GM23338 (cell line): ENCODE data around the gene RNF213. TPM values are rescaled to one million over a fixed set of nuclear protein-coding genes. Genes with fewer than 3 reads are reported as not detected.

Source experiments
- ATAC-seq: fragments of 200-7000 bp; cut with Tn5 transposase; 3 replicates; pipeline ENCODE4 v1.9.1; 2020
- DNase-seq: peaks from one replicate; pipeline ENCODE4 v3.0.0-alpha.2; 2015; ENCODE audit warnings: low spot score
- H2AFZ ChIP-seq: fragments of 200-600 bp; sonication (generic); 2 replicates; pipeline ENCODE4 v1.8.0; 2016; ENCODE audit warnings: antibody characterized with exemption, mild to moderate bottlenecking, moderate library complexity
- H3F3A ChIP-seq: fragments of 200-600 bp; sonication (generic); replicated peaks from 2 replicates; pipeline ENCODE4 v1.8.0; 2017; ENCODE audit warnings: antibody characterized with exemption, mixed run types, low read depth
- H3K27ac ChIP-seq: fragments of 200-600 bp; sonication (generic); 2 replicates; pipeline ENCODE4 v1.6.1; 2016; ENCODE audit warnings: low read depth
- H3K27me3 ChIP-seq: fragments of 200-600 bp; sonication (generic); 2 replicates; pipeline ENCODE4 v1.8.0; 2016; ENCODE audit warnings: mild to moderate bottlenecking, mixed run types, moderate library complexity; ENCODE audit not compliant: insufficient read depth
- H3K36me3 ChIP-seq: fragments of 200-600 bp; sonication (generic); 2 replicates; pipeline ENCODE4 v1.8.0; 2016; ENCODE audit warnings: mild to moderate bottlenecking; ENCODE audit not compliant: insufficient read depth
- H3K4me1 ChIP-seq: fragments of 200-600 bp; sonication (generic); 2 replicates; pipeline ENCODE4 v1.8.0; 2016; ENCODE audit warnings: mild to moderate bottlenecking, moderate library complexity; ENCODE audit not compliant: insufficient read depth
- H3K4me2 ChIP-seq: fragments of 200-600 bp; sonication (generic); 2 replicates; pipeline ENCODE4 v1.7.1; 2017; ENCODE audit warnings: mixed run types
- H3K4me3 ChIP-seq: fragments of 200-600 bp; sonication (generic); 2 replicates; pipeline ENCODE4 v1.6.1; 2016; ENCODE audit warnings: mixed run types
- H3K79me2 ChIP-seq: fragments of 200-600 bp; sonication (generic); replicated peaks from 2 replicates; pipeline ENCODE4 v1.8.0; 2017; ENCODE audit warnings: mild to moderate bottlenecking; ENCODE audit not compliant: insufficient read depth
- H3K9me2 ChIP-seq: fragments of 200-600 bp; sonication (generic); 2 replicates; pipeline ENCODE4 v1.8.0; 2017; ENCODE audit not compliant: insufficient read depth
- H4K20me1 ChIP-seq: fragments of 200-600 bp; sonication (generic); replicated peaks from 2 replicates; pipeline ENCODE4 v1.8.0; 2017; ENCODE audit warnings: mild to moderate bottlenecking; ENCODE audit not compliant: insufficient read depth
- H3K27ac Mint-ChIP-seq: 2 replicates; pipeline ENCODE4 v1.8.0; 2020; ENCODE audit warnings: inconsistent platforms, mild to moderate bottlenecking, moderate library complexity, mixed read lengths
- H3K27me3 Mint-ChIP-seq: 3 replicates; pipeline ENCODE4 v1.8.0; 2022; ENCODE audit warnings: low read depth, mild to moderate bottlenecking, moderate library complexity, mixed read lengths, inconsistent platforms; ENCODE audit not compliant: insufficient read depth, poor library complexity
- H3K36me3 Mint-ChIP-seq: 3 replicates; pipeline ENCODE4 v1.8.0; 2021; ENCODE audit warnings: low read depth, mild to moderate bottlenecking, inconsistent platforms, moderate library complexity, mixed read lengths
- H3K4me1 Mint-ChIP-seq: 3 replicates; pipeline ENCODE4 v1.8.0; 2020; ENCODE audit warnings: mild to moderate bottlenecking, inconsistent platforms, mixed read lengths
- H3K4me3 Mint-ChIP-seq: 3 replicates; pipeline ENCODE4 v1.8.0; 2021; ENCODE audit warnings: moderate library complexity, mild to moderate bottlenecking, inconsistent platforms, mixed read lengths
- H3K9me3 Mint-ChIP-seq: 3 replicates; pipeline ENCODE4 v1.8.0; 2020; ENCODE audit warnings: moderate library complexity, mild to moderate bottlenecking, inconsistent platforms, mixed read lengths
- CREB1 ChIP-seq: fragments of 250-450 bp; sonication (Bioruptor Pico); IDR thresholded peaks from 2 replicates; pipeline ENCODE4 v1.5.0; 2020; ENCODE audit warnings: low read depth, mild to moderate bottlenecking, moderate library complexity
- EZH2phosphoT487 ChIP-seq: fragments of 200-600 bp; sonication (generic); IDR thresholded peaks from one replicate; pipeline ENCODE4 v1.8.1; 2018; ENCODE audit warnings: antibody characterized with exemption; ENCODE audit not compliant: unreplicated experiment
- JUNB ChIP-seq: IDR thresholded peaks from one replicate; pipeline ENCODE4 v1.6.1; 2016; ENCODE audit warnings: antibody characterized with exemption; ENCODE audit not compliant: unreplicated experiment
- NANOG ChIP-seq: IDR thresholded peaks from 2 replicates; pipeline ENCODE4 v1.6.1; 2016; ENCODE audit warnings: antibody characterized with exemption, borderline replicate concordance
- POLR2AphosphoS5 ChIP-seq: IDR thresholded peaks from 2 replicates; pipeline ENCODE4 v1.6.1; 2016; ENCODE audit warnings: antibody characterized with exemption, low read depth
- STAT1 ChIP-seq: IDR thresholded peaks from one replicate; pipeline ENCODE4 v1.6.1; 2016; ENCODE audit warnings: antibody characterized with exemption; ENCODE audit not compliant: unreplicated experiment
- ZNF114 ChIP-seq: fragments of 250-450 bp; sonication (Bioruptor Pico); IDR thresholded peaks from 2 replicates; pipeline ENCODE4 v1.5.0; 2020; ENCODE audit warnings: mild to moderate bottlenecking, moderate library complexity
- ZNF331 ChIP-seq: fragments of 250-450 bp; sonication (Bioruptor Pico); IDR thresholded peaks from 2 replicates; pipeline ENCODE4 v1.5.0; 2020; ENCODE audit warnings: low read depth, mild to moderate bottlenecking, moderate library complexity
- polyA plus RNA-seq: library from polyadenylated mRNA; unstranded; fragments of >200 nt; fragmentation: Nextera tagmentation; extraction: Ambion mirVana; gene quantifications from 2 replicates; pipeline ENCODE4 v1.2.1, GENCODE V29; 2016
- total RNA-seq: library from RNA; depleted of rRNA; stranded (reverse); fragments of >200 nt; shearing (Covaris generic); gene quantifications from 2 replicates; pipeline ENCODE4 v1.2.3, GENCODE V29; 2014
- TF ChIP-seq, protein P1 (sequence below), 2 experiments: fragments of 200-600 bp in 1 of 2; sonication (generic) in 1 of 2; conservative IDR thresholded peaks; 2 replicates each; pipeline versions ENCODE4 v1.5.1 to v1.6.1; 2016 to 2017; ENCODE audit warnings: antibody characterized with exemption in 2 of 2, low read depth in 2 of 2, mild to moderate bottlenecking in 2 of 2, moderate library complexity in 1 of 2
- TF ChIP-seq, protein P2 (sequence below): IDR thresholded peaks from 2 replicates; pipeline ENCODE4 v1.6.1; 2016; ENCODE audit warnings: antibody characterized with exemption
- TF ChIP-seq, protein P3 (sequence below): IDR thresholded peaks from one replicate; pipeline ENCODE4 v1.6.1; 2018; ENCODE audit warnings: antibody characterized with exemption; ENCODE audit not compliant: unreplicated experiment

The RNF213 gene
- total and polyA plus RNA-seq, 2 experiments from 2014 or later, result 21.2 to 67.2 TPM

DNA sequence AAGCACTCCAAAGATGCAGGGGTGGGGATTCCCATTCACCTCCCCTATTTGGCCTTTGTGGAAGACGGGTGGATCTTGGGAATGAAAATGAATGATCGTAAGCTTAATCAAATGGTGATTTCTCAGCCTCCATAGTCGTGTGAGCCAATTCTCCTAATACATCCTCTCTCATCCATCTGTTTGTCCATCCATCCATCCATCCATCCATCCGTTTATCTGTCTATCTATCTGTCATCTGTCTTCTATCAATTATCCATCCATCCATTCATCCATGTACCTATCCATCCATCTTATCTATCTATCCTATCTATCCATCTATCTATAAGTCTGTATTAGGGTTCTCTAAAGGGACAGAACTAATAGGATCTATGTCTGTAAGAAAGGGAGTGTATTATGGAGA is 7.8 kb downstream of the RNF213 start (continued):
- TF ChIP-seq, protein P1, sequence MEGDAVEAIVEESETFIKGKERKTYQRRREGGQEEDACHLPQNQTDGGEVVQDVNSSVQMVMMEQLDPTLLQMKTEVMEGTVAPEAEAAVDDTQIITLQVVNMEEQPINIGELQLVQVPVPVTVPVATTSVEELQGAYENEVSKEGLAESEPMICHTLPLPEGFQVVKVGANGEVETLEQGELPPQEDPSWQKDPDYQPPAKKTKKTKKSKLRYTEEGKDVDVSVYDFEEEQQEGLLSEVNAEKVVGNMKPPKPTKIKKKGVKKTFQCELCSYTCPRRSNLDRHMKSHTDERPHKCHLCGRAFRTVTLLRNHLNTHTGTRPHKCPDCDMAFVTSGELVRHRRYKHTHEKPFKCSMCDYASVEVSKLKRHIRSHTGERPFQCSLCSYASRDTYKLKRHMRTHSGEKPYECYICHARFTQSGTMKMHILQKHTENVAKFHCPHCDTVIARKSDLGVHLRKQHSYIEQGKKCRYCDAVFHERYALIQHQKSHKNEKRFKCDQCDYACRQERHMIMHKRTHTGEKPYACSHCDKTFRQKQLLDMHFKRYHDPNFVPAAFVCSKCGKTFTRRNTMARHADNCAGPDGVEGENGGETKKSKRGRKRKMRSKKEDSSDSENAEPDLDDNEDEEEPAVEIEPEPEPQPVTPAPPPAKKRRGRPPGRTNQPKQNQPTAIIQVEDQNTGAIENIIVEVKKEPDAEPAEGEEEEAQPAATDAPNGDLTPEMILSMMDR (conservative IDR thresholded peaks at IDR 0.05; ENCODE audit: low read depth in 2 of 2), result no peak
- TF ChIP-seq STAT1, result no peak
- TF ChIP-seq, protein P2, sequence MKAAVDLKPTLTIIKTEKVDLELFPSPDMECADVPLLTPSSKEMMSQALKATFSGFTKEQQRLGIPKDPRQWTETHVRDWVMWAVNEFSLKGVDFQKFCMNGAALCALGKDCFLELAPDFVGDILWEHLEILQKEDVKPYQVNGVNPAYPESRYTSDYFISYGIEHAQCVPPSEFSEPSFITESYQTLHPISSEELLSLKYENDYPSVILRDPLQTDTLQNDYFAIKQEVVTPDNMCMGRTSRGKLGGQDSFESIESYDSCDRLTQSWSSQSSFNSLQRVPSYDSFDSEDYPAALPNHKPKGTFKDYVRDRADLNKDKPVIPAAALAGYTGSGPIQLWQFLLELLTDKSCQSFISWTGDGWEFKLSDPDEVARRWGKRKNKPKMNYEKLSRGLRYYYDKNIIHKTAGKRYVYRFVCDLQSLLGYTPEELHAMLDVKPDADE, result no peak
- TF ChIP-seq JUNB, result no peak
- no peak for TF ChIP-seq NANOG
- TF ChIP-seq ZNF114, result no peak
- no peak for TF ChIP-seq CREB1
- TF ChIP-seq, protein P3, sequence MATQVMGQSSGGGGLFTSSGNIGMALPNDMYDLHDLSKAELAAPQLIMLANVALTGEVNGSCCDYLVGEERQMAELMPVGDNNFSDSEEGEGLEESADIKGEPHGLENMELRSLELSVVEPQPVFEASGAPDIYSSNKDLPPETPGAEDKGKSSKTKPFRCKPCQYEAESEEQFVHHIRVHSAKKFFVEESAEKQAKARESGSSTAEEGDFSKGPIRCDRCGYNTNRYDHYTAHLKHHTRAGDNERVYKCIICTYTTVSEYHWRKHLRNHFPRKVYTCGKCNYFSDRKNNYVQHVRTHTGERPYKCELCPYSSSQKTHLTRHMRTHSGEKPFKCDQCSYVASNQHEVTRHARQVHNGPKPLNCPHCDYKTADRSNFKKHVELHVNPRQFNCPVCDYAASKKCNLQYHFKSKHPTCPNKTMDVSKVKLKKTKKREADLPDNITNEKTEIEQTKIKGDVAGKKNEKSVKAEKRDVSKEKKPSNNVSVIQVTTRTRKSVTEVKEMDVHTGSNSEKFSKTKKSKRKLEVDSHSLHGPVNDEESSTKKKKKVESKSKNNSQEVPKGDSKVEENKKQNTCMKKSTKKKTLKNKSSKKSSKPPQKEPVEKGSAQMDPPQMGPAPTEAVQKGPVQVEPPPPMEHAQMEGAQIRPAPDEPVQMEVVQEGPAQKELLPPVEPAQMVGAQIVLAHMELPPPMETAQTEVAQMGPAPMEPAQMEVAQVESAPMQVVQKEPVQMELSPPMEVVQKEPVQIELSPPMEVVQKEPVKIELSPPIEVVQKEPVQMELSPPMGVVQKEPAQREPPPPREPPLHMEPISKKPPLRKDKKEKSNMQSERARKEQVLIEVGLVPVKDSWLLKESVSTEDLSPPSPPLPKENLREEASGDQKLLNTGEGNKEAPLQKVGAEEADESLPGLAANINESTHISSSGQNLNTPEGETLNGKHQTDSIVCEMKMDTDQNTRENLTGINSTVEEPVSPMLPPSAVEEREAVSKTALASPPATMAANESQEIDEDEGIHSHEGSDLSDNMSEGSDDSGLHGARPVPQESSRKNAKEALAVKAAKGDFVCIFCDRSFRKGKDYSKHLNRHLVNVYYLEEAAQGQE, result no peak
- no peak for TF ChIP-seq EZH2phosphoT487

DNA sequence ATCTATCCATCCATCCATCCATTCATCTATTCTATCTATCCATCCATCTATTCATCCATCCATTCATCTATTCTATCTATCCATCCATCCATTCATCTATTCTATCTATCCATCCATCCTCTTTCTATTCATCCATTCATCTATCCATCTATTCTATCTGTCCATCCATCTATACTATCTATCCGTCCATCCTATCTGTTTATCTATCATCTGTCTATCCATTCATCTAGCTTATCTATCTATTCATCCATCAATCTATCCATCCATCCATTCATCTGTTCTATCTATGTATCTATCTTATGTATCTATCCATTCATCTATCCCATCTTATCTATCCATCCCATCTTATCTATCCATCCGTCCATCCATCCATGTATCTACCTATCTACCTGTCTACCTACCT is 8.8 kb downstream of the RNF213 start:
- peaks cover 10% of the 10 kb centered on the region for H3K4me1 Mint-ChIP-seq
- Histone ChIP-seq H3K27ac (peak overlapping the region; percentile 81; the same call in 1 of the 2 replicates), H4K20me1 (no peaks in the 10 kb centered on the region), H3K4me3 (no peak overlapping the region), H3K27me3 (no peaks in the 10 kb centered on the region), H3K79me2 (no peaks in the 10 kb centered on the region), H3F3A (peaks cover 11% of the 10 kb centered on the region), H3K4me2 (0 out of 2 replicates have a peak overlapping the region, but pooled peaks have one; percentile 73), H3K36me3 (no peaks in the 10 kb centered on the region), H3K4me1 (peaks cover 15% of the 10 kb centered on the region), H2AFZ (no peak overlapping the region), H3K9me2 (no peaks in the 10 kb centered on the region)
- no peak for ATAC-seq
- H3K27me3 Mint-ChIP-seq, result peaks cover 15% of the 10 kb centered on the region
- no peak overlapping the region for H3K27ac Mint-ChIP-seq
- H3K4me3 Mint-ChIP-seq, result no peak overlapping the region
- no peak for DNase-seq
- H3K9me3 Mint-ChIP-seq, result peaks cover 3% of the 10 kb centered on the region; the same call in 1 of the 3 replicates
- peaks cover 33% of the 10 kb centered on the region for H3K36me3 Mint-ChIP-seq
- TF ChIP-seq CREB1 (no peak), NANOG (no peak), POLR2AphosphoS5 (no peak), ZNF331 (CRISPR knock-in tag) (no peak)
- TF ChIP-seq, protein P2, result no peak
- TF ChIP-seq, protein P1 (conservative IDR thresholded peaks at IDR 0.05; ENCODE audit: low read depth in 2 of 2), result no peak
